ENCODE measurements around the gene DZIP3. TPM values are rescaled to one million over a fixed set of nuclear protein-coding genes. Genes with fewer than 3 reads are reported as not detected.

DZIP3 gene
- polyA plus RNA-seq, 1 donor (not counting 4 experiments of a cell fraction or from before 2014, with no cell fraction given), result 3.9 TPM

GRCh38 chr3:108724101-108724500 is 134.6 kb downstream of the DZIP3 start:
- FAIRE-seq (no peak), DNase-seq (ENCODE audit: low read depth, low spot score) (no peak)
- no peak overlapping the region for H3K27ac ChIP-seq (ENCODE audit: control insufficient read depth, insufficient read depth, low read length)
- no peaks in the 10 kb centered on the region for H3K9me1 ChIP-seq (ENCODE audit: control insufficient read depth, extremely low read depth, insufficient read depth, low read length)
- dilution Hi-C loops (cut with MboI; ENCODE audit: extremely low pct_ligation_motif_present, low sequenced_read_pairs), result no loop called here
- no peaks in the 10 kb centered on the region for H3K27me3 ChIP-seq (ENCODE audit: control insufficient read depth, extremely low read depth, insufficient read depth, low read length)
- H3K9ac ChIP-seq (ENCODE audit: control insufficient read depth, extremely low read depth, insufficient read depth, low read length), result no peak overlapping the region
- H3K36me3 ChIP-seq (ENCODE audit: control insufficient read depth in 2 of 2, extremely low read depth in 1 of 2, insufficient read depth in 2 of 2, low read length in 2 of 2), result no peaks in the 10 kb centered on the region
- no peak overlapping the region for H2AFZ ChIP-seq (ENCODE audit: control insufficient read depth, low read length)
- no peaks in the 10 kb centered on the region for H3K79me2 ChIP-seq (ENCODE audit: control insufficient read depth, insufficient read depth, low read length)
- no peaks in the 10 kb centered on the region for H3K9me3 ChIP-seq (ENCODE audit: control insufficient read depth, low read depth, low read length)
- H3K4me2 ChIP-seq (ENCODE audit: control insufficient read depth, extremely low read depth, insufficient read depth, low read depth, low read length), result no peak overlapping the region
- no peak overlapping the region for H3K4me3 ChIP-seq (ENCODE audit: control insufficient read depth in 2 of 3, extremely low read depth in 1 of 3, insufficient read depth in 2 of 3, low read depth in 1 of 3, low read length in 3 of 3)
- TF ChIP-seq EZH2 (IDR thresholded peaks at IDR 0.05; ENCODE audit: low read length), result no peak
- TF ChIP-seq, protein P1, sequence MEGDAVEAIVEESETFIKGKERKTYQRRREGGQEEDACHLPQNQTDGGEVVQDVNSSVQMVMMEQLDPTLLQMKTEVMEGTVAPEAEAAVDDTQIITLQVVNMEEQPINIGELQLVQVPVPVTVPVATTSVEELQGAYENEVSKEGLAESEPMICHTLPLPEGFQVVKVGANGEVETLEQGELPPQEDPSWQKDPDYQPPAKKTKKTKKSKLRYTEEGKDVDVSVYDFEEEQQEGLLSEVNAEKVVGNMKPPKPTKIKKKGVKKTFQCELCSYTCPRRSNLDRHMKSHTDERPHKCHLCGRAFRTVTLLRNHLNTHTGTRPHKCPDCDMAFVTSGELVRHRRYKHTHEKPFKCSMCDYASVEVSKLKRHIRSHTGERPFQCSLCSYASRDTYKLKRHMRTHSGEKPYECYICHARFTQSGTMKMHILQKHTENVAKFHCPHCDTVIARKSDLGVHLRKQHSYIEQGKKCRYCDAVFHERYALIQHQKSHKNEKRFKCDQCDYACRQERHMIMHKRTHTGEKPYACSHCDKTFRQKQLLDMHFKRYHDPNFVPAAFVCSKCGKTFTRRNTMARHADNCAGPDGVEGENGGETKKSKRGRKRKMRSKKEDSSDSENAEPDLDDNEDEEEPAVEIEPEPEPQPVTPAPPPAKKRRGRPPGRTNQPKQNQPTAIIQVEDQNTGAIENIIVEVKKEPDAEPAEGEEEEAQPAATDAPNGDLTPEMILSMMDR (optimal IDR thresholded peaks at IDR 0.05 in 1 of 3, IDR thresholded peaks at IDR 0.05 in 1 of 3, conservative IDR thresholded peaks at IDR 0.05 in 1 of 3; ENCODE audit: extremely low read depth in 1 of 3, insufficient read depth in 2 of 3, low read length in 3 of 3), result no peak
- no peaks in the 10 kb centered on the region for H3K4me1 ChIP-seq (ENCODE audit: control insufficient read depth, extremely low read depth, insufficient read depth, low read length)
- no peaks in the 10 kb centered on the region for H4K20me1 ChIP-seq (ENCODE audit: control insufficient read depth, extremely low read depth, insufficient read depth, low read length)

GRCh38 chr3:108728105-108728504 is 138.6 kb downstream of the DZIP3 start:
- Histone ChIP-seq H3K4me2 (ENCODE audit: control insufficient read depth, extremely low read depth, insufficient read depth, low read depth, low read length) (no peak overlapping the region), H4K20me1 (ENCODE audit: control insufficient read depth, extremely low read depth, insufficient read depth, low read length) (no peaks in the 10 kb centered on the region), H3K9me1 (ENCODE audit: control insufficient read depth, extremely low read depth, insufficient read depth, low read length) (no peaks in the 10 kb centered on the region), H3K36me3 (ENCODE audit: control insufficient read depth in 2 of 2, extremely low read depth in 1 of 2, insufficient read depth in 2 of 2, low read length in 2 of 2) (no peaks in the 10 kb centered on the region), H3K27me3 (ENCODE audit: control insufficient read depth, extremely low read depth, insufficient read depth, low read length) (no peaks in the 10 kb centered on the region), H2AFZ (ENCODE audit: control insufficient read depth, low read length) (no peak overlapping the region), H3K9ac (ENCODE audit: control insufficient read depth, extremely low read depth, insufficient read depth, low read length) (no peak overlapping the region), H3K79me2 (ENCODE audit: control insufficient read depth, insufficient read depth, low read length) (no peaks in the 10 kb centered on the region), H3K27ac (ENCODE audit: control insufficient read depth, insufficient read depth, low read length) (no peak overlapping the region), H3K4me3 (ENCODE audit: control insufficient read depth in 2 of 3, extremely low read depth in 1 of 3, insufficient read depth in 2 of 3, low read depth in 1 of 3, low read length in 3 of 3) (no peak overlapping the region), H3K9me3 (ENCODE audit: control insufficient read depth, low read depth, low read length) (no peaks in the 10 kb centered on the region), H3K4me1 (ENCODE audit: control insufficient read depth, extremely low read depth, insufficient read depth, low read length) (no peaks in the 10 kb centered on the region)
- dilution Hi-C loops (cut with MboI; ENCODE audit: extremely low pct_ligation_motif_present, low sequenced_read_pairs), result no loop called here
- TF ChIP-seq EZH2 (IDR thresholded peaks at IDR 0.05; ENCODE audit: low read length), result no peak
- TF ChIP-seq, protein P1 (optimal IDR thresholded peaks at IDR 0.05 in 1 of 3, IDR thresholded peaks at IDR 0.05 in 1 of 3, conservative IDR thresholded peaks at IDR 0.05 in 1 of 3; ENCODE audit: extremely low read depth in 1 of 3, insufficient read depth in 2 of 3, low read length in 3 of 3), result no peak
- FAIRE-seq, result no peak
- DNase-seq (ENCODE audit: low read depth, low spot score), result no peak

All from keratinocyte (primary cell).